HL-60 (cell line): ENCODE results near the gene CLIC6.

Experiments
- POLR2AphosphoS5 ChIP-seq: IDR thresholded peaks from 2 replicates; pipeline ENCODE4 v1.6.1; 2012; ENCODE audit warnings: low read depth
- TF ChIP-seq, protein P1 (sequence below): IDR thresholded peaks from one replicate; pipeline ENCODE4 v1.5.1; 2011; ENCODE audit warnings: low read length, control low read depth, inconsistent platforms; ENCODE audit not compliant: insufficient read depth

DNA sequence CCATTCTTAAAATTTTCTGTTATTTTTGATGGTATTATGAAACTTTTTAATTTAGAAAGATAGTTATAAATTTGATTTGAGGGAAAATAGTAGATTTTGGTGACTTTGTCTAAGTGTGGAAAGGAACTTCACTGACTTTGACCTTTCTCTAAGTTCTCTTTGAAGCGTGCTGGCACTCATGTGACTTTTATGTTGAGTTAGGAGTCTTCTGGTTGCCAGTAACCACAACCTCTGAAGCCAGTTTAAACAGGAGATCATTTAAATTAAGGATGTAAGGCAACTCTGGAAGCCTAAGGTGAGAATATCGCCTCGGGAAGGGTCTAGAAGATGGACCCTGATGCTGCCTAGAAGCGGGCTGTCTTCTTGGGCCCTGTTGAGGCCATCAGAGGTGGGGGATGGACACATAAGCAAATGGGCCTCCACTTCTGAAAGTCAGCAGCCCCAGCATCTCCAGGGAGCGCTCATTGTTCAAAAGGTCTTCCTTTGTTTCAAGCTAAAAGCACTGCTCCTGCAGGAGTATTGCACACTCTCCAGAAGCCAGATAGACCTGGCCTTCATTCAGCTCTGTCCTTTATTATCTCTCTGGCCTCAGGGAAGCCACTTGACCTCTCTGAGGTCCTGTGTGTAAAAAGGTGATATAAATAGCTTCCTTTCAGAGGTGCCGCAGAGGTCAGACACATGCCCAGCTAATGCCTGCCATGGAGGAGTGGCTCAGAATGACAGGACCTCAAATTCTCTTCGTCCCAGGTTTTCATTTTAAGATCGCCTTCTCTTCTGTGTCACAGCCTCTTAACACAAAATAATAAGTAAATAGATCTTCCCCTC lies 48.7 kb upstream of the CLIC6 start:
- TF ChIP-seq, protein P1, sequence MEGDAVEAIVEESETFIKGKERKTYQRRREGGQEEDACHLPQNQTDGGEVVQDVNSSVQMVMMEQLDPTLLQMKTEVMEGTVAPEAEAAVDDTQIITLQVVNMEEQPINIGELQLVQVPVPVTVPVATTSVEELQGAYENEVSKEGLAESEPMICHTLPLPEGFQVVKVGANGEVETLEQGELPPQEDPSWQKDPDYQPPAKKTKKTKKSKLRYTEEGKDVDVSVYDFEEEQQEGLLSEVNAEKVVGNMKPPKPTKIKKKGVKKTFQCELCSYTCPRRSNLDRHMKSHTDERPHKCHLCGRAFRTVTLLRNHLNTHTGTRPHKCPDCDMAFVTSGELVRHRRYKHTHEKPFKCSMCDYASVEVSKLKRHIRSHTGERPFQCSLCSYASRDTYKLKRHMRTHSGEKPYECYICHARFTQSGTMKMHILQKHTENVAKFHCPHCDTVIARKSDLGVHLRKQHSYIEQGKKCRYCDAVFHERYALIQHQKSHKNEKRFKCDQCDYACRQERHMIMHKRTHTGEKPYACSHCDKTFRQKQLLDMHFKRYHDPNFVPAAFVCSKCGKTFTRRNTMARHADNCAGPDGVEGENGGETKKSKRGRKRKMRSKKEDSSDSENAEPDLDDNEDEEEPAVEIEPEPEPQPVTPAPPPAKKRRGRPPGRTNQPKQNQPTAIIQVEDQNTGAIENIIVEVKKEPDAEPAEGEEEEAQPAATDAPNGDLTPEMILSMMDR: no peak
- no peak for TF ChIP-seq POLR2AphosphoS5
